IMR-90 (cell line): ENCODE measurements around the gene ADAMTS9. TPM values are rescaled to one million over a fixed set of nuclear protein-coding genes. Genes with fewer than 3 reads are reported as not detected.

Source experiments
- ATAC-seq: fragments of 200-7000 bp; cut with Tn5 transposase; 2 replicates; pipeline ENCODE4 v1.9.1; 2020; ENCODE audit warnings: low read depth, mild to moderate bottlenecking, moderate library complexity
- BruUV-seq: library from RNA; stranded (reverse); fragments of 400-500 nt; replicated peaks from 2 replicates; lab custom pipeline; 2021; lab: Mats Ljungman, UMichigan
- CTCF ChIA-PET: fragments of 300-600 bp; formaldehyde crosslinking; extraction: SDS; loops from one replicate; lab custom pipeline; 2021; ENCODE audit warnings: antibody characterized with exemption; lab: Yijun Ruan, JAX
- POLR2A ChIA-PET: fragments of 300-600 bp; sonication (Branson Sonifier 250); formaldehyde crosslinking; loops from one replicate; lab custom pipeline; 2022; ENCODE audit warnings: antibody characterized with exemption; ENCODE audit not compliant: unreplicated experiment; lab: Charles Lee
- DNase-seq: peaks from one replicate; pipeline ENCODE4 v3.0.0; 2013
- H2AFZ ChIP-seq: replicated peaks from 2 replicates; pipeline ENCODE3; 2013; ENCODE audit warnings: low read length, mild to moderate bottlenecking; ENCODE audit not compliant: poor library complexity
- H2AK5ac ChIP-seq: 2 replicates; pipeline ENCODE4 v1.6.1; 2013; ENCODE audit warnings: low read depth, low read length, inconsistent platforms
- H2AK9ac ChIP-seq: replicated peaks from 2 replicates; pipeline ENCODE3; 2013; ENCODE audit warnings: mild to moderate bottlenecking, low read depth, low read length, moderate library complexity; ENCODE audit not compliant: poor library complexity
- H2BK120ac ChIP-seq: 2 replicates; pipeline ENCODE4 v1.6.1; 2013; ENCODE audit warnings: low read depth, low read length, inconsistent platforms
- H2BK15ac ChIP-seq: 3 replicates; pipeline ENCODE4 v1.6.1; 2013; ENCODE audit warnings: low read depth, low read length, inconsistent platforms
- H2BK20ac ChIP-seq: 2 replicates; pipeline ENCODE4 v1.6.1; 2013; ENCODE audit warnings: low read depth, mild to moderate bottlenecking, inconsistent platforms, low read length, moderate library complexity
- H2BK5ac ChIP-seq: 2 replicates; pipeline ENCODE4 v1.6.1; 2013; ENCODE audit warnings: mild to moderate bottlenecking, low read depth, low read length, inconsistent platforms; ENCODE audit not compliant: poor library complexity, severe bottlenecking
- H3K14ac ChIP-seq: replicated peaks from 2 replicates; pipeline ENCODE4 v1.6.1; 2013; ENCODE audit warnings: low read depth, low read length, inconsistent platforms
- H3K18ac ChIP-seq: 2 replicates; pipeline ENCODE4 v1.6.1; 2013; ENCODE audit warnings: low read depth, low read length, control low read depth
- H3K23ac ChIP-seq: 2 replicates; pipeline ENCODE4 v1.6.1; 2013; ENCODE audit warnings: low read depth, low read length, inconsistent platforms
- H3K27ac ChIP-seq: 2 replicates; pipeline ENCODE4 v1.5.1; 2013; ENCODE audit warnings: mild to moderate bottlenecking, control low read depth, low read length; ENCODE audit not compliant: insufficient read depth
- H3K27me3 ChIP-seq: 2 replicates; pipeline ENCODE4 v1.6.1; 2013; ENCODE audit warnings: low read length; ENCODE audit not compliant: control insufficient read depth, insufficient read depth
- H3K36me3 ChIP-seq: 2 replicates; pipeline ENCODE4 v1.6.1; 2013; ENCODE audit warnings: low read length, mixed read lengths; ENCODE audit not compliant: control insufficient read depth, insufficient read depth
- H3K4ac ChIP-seq: 2 replicates; pipeline ENCODE4 v1.6.1; 2013; ENCODE audit warnings: low read depth, low read length, inconsistent platforms
- H3K4me1 ChIP-seq: 2 replicates; pipeline ENCODE4 v1.6.1; 2013; ENCODE audit warnings: low read length, mixed read lengths; ENCODE audit not compliant: control insufficient read depth, insufficient read depth
- H3K4me2 ChIP-seq: 2 replicates; pipeline ENCODE4 v1.6.1; 2013; ENCODE audit warnings: low read depth, mild to moderate bottlenecking, control low read depth, low read length, moderate library complexity
- H3K4me3 ChIP-seq: 2 replicates; pipeline ENCODE4 v1.5.1; 2013; ENCODE audit warnings: low read depth, mild to moderate bottlenecking, control low read depth, low read length, moderate library complexity; ENCODE audit not compliant: insufficient read depth
- H3K56ac ChIP-seq: 2 replicates; pipeline ENCODE4 v1.6.1; 2013; ENCODE audit warnings: low read length, inconsistent platforms; ENCODE audit not compliant: insufficient read depth; ENCODE audit errors: extremely low read depth
- H3K79me1 ChIP-seq, 2 experiments: 2 replicates each; pipeline ENCODE4 v1.6.1; 2013; ENCODE audit warnings: low read length in 2 of 2, inconsistent platforms in 1 of 2, low read depth in 1 of 2
- H3K9ac ChIP-seq: 2 replicates; pipeline ENCODE4 v1.6.1; 2013; ENCODE audit warnings: low read depth, low read length, control low read depth
- H3K9me1 ChIP-seq: 2 replicates; pipeline ENCODE4 v1.6.1; 2013; ENCODE audit warnings: low read length, inconsistent platforms; ENCODE audit not compliant: insufficient read depth
- H3K9me3 ChIP-seq: 2 replicates; pipeline ENCODE4 v1.6.1; 2013; ENCODE audit warnings: low read length; ENCODE audit not compliant: control insufficient read depth, insufficient read depth
- H4K20me1 ChIP-seq: 2 replicates; pipeline ENCODE4 v1.6.1; 2013; ENCODE audit warnings: low read length, inconsistent platforms; ENCODE audit not compliant: insufficient read depth
- H4K5ac ChIP-seq: 2 replicates; pipeline ENCODE4 v1.6.1; 2013; ENCODE audit warnings: mild to moderate bottlenecking, low read depth, low read length, control low read depth
- H4K8ac ChIP-seq, 2 experiments: 2 replicates each; pipeline ENCODE4 v1.6.1; 2013; ENCODE audit warnings: low read depth in 2 of 2, low read length in 2 of 2, control low read depth in 1 of 2, inconsistent platforms in 1 of 2
- H4K91ac ChIP-seq: 2 replicates; pipeline ENCODE4 v1.6.1; 2013; ENCODE audit warnings: low read depth, low read length, inconsistent platforms; ENCODE audit not compliant: insufficient read depth
- BHLHE40 ChIP-seq: fragments of 150-350 bp; IDR thresholded peaks from 2 replicates; pipeline ENCODE4 v1.6.1; 2016; ENCODE audit warnings: mild to moderate bottlenecking, low read depth, low read length
- CEBPB ChIP-seq: IDR thresholded peaks from 2 replicates; pipeline ENCODE4 v1.6.1; 2012; ENCODE audit warnings: low read depth, low read length, improper control_type of control experiment
- CHD1 ChIP-seq: IDR thresholded peaks from 2 replicates; pipeline ENCODE4 v1.6.1; 2012; ENCODE audit warnings: low read depth, low read length, improper control_type of control experiment
- FOS ChIP-seq: fragments of 150-350 bp; IDR thresholded peaks from 2 replicates; pipeline ENCODE4 v1.6.1; 2016; ENCODE audit warnings: low read depth, low read length
- MAFK ChIP-seq: IDR thresholded peaks from 2 replicates; pipeline ENCODE4 v1.6.1; 2012; ENCODE audit warnings: low read depth, low read length, improper control_type of control experiment
- MAZ ChIP-seq: IDR thresholded peaks from 2 replicates; pipeline ENCODE4 v1.6.1; 2012; ENCODE audit warnings: low read depth, mild to moderate bottlenecking, low read length, improper control_type of control experiment, moderate library complexity, borderline replicate concordance
- MXI1 ChIP-seq: IDR thresholded peaks from 2 replicates; pipeline ENCODE4 v1.6.1; 2012; ENCODE audit warnings: low read depth, mild to moderate bottlenecking, low read length, moderate library complexity, borderline replicate concordance
- NFE2L2 ChIP-seq: fragments of 150-350 bp; IDR thresholded peaks from 2 replicates; pipeline ENCODE4 v1.6.1; 2016; ENCODE audit warnings: low read depth, mild to moderate bottlenecking, low read length
- POLR2A ChIP-seq: IDR thresholded peaks from 2 replicates; pipeline ENCODE4 v1.6.1; 2012; ENCODE audit warnings: mild to moderate bottlenecking, low read depth, low read length
- RAD21 ChIP-seq: IDR thresholded peaks from 2 replicates; pipeline ENCODE4 v1.6.1; 2012; ENCODE audit warnings: low read length, improper control_type of control experiment
- RCOR1 ChIP-seq: IDR thresholded peaks from 2 replicates; pipeline ENCODE4 v1.6.1; 2012; ENCODE audit warnings: mild to moderate bottlenecking, low read length, improper control_type of control experiment; ENCODE audit not compliant: insufficient replicate concordance
- RFX5 ChIP-seq: IDR thresholded peaks from 2 replicates; pipeline ENCODE4 v1.8.0; 2012; ENCODE audit warnings: low read depth, mild to moderate bottlenecking, low read length, moderate library complexity
- SMC3 ChIP-seq: fragments of 150-350 bp; IDR thresholded peaks from 2 replicates; pipeline ENCODE4 v1.6.1; 2016; ENCODE audit warnings: low read depth, mild to moderate bottlenecking, antibody characterized with exemption, low read length, moderate library complexity
- WGBS, 2 experiments: methylation state at CpG; one replicate each; pipeline versions ENCODE4 v1.1.5 to v1.1.7; 2013; ENCODE audit warnings: missing lambda C conversion rate in 2 of 2; ENCODE audit not compliant: insufficient read length in 1 of 2; ENCODE audit errors: extremely low coverage in 2 of 2; 5-methylcytosine and 5-hydroxymethylcytosine counted together
- dilution Hi-C: fragments of 300-500 bp; cut with HindIII; formaldehyde crosslinking; loops from one replicate; pipeline ENCODE4 v1.14.3; 2018; ENCODE audit warnings: low sequenced_read_pairs; ENCODE audit not compliant: unreplicated experiment
- in situ Hi-C: fragments of 300-500 bp; cut with MboI; formaldehyde crosslinking; loops from 3 replicates; pipeline ENCODE4 v1.14.3; 2019; ENCODE audit warnings: low sequenced_read_pairs, inconsistent platforms, mixed read lengths
- intact Hi-C: fragments of 100-400 bp; cut with micrococcal nuclease; formaldehyde crosslinking; loops from 2 replicates; pipeline ENCODE4 v1.10.0; 2022
- polyA plus RNA-seq, 3 experiments: library from polyadenylated mRNA; depleted of rRNA; stranded (reverse); fragments of >200 nt; gene quantifications; 2 replicates each; pipeline ENCODE4 v1.2.3, GENCODE V29; 2012; ENCODE audit warnings: low replicate concordance in 1 of 3
- total RNA-seq: library from RNA; depleted of rRNA; stranded (reverse); fragments of >200 nt; gene quantifications from 2 replicates; pipeline ENCODE4 v1.2.3, GENCODE V29; 2012
- TF ChIP-seq, protein P1 (sequence below): fragments of 150-350 bp; IDR thresholded peaks from 2 replicates; pipeline ENCODE4 v1.6.1; 2016; ENCODE audit warnings: low read depth, mild to moderate bottlenecking, low read length, moderate library complexity, borderline replicate concordance
- TF ChIP-seq, protein P2 (sequence below): conservative IDR thresholded peaks from 2 replicates; pipeline ENCODE4 v1.5.1; 2012; ENCODE audit warnings: mild to moderate bottlenecking, low read depth, low read length, improper control_type of control experiment
- TF ChIP-seq, protein P3 (sequence below): fragments of 150-350 bp; IDR thresholded peaks from 2 replicates; pipeline ENCODE4 v1.6.1; 2017; ENCODE audit warnings: mild to moderate bottlenecking, antibody characterized with exemption, low read length, low read depth

ADAMTS9 gene
- total and polyA plus RNA-seq, 2 of the 4 experiments (the other 2 are of a cell fraction), result 0.55 to 1.1 TPM

DNA sequence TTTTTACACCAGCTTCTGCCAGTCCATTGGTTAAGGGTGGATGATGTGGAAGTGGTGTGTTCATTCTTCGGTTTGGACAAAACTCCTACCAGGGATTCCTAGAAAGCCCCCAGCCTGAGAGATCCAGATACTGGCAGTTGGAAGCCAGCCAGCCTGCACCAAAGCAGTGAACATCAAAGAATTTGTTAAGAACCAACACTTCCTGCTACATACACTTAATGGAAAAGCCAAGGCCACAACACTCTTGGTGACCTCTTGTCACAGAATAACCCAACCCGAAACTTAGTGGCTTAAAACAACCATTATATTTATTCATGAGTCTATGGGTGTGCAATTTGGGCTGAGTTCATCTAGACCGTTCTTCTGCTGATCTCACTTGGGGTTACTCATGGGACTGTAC is 42.9 kb upstream of the ADAMTS9 start:
- H3K9me3 ChIP-seq, result no peaks in the 10 kb centered on the region
- no peak overlapping the region for H3K4me2 ChIP-seq
- H2BK5ac ChIP-seq, result no peak overlapping the region
- no peaks in the 10 kb centered on the region for H3K27me3 ChIP-seq
- no peaks in the 10 kb centered on the region; a peak in 1 of 4 replicates for H3K79me1 ChIP-seq
- H3K4ac ChIP-seq, result no peak overlapping the region
- no peak overlapping the region for H3K56ac ChIP-seq
- no TSS peak for BruUV-seq
- H2BK15ac ChIP-seq, result no peak overlapping the region
- no peaks in the 10 kb centered on the region for H3K36me3 ChIP-seq
- TF ChIP-seq POLR2A, result no peak
- TF ChIP-seq RFX5, result no peak
- TF ChIP-seq SMC3, result no peak
- TF ChIP-seq MXI1, result no peak
- TF ChIP-seq, protein P1, sequence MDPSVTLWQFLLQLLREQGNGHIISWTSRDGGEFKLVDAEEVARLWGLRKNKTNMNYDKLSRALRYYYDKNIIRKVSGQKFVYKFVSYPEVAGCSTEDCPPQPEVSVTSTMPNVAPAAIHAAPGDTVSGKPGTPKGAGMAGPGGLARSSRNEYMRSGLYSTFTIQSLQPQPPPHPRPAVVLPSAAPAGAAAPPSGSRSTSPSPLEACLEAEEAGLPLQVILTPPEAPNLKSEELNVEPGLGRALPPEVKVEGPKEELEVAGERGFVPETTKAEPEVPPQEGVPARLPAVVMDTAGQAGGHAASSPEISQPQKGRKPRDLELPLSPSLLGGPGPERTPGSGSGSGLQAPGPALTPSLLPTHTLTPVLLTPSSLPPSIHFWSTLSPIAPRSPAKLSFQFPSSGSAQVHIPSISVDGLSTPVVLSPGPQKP, result no peak
- no peak for TF ChIP-seq MAFK
- no peak for TF ChIP-seq CHD1
- TF ChIP-seq CEBPB, result no peak
- TF ChIP-seq, protein P2, sequence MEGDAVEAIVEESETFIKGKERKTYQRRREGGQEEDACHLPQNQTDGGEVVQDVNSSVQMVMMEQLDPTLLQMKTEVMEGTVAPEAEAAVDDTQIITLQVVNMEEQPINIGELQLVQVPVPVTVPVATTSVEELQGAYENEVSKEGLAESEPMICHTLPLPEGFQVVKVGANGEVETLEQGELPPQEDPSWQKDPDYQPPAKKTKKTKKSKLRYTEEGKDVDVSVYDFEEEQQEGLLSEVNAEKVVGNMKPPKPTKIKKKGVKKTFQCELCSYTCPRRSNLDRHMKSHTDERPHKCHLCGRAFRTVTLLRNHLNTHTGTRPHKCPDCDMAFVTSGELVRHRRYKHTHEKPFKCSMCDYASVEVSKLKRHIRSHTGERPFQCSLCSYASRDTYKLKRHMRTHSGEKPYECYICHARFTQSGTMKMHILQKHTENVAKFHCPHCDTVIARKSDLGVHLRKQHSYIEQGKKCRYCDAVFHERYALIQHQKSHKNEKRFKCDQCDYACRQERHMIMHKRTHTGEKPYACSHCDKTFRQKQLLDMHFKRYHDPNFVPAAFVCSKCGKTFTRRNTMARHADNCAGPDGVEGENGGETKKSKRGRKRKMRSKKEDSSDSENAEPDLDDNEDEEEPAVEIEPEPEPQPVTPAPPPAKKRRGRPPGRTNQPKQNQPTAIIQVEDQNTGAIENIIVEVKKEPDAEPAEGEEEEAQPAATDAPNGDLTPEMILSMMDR, result no peak
- TF ChIP-seq, protein P3, sequence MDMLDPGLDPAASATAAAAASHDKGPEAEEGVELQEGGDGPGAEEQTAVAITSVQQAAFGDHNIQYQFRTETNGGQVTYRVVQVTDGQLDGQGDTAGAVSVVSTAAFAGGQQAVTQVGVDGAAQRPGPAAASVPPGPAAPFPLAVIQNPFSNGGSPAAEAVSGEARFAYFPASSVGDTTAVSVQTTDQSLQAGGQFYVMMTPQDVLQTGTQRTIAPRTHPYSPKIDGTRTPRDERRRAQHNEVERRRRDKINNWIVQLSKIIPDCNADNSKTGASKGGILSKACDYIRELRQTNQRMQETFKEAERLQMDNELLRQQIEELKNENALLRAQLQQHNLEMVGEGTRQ, result no peak
- TF ChIP-seq BHLHE40, result no peak
- no peak for TF ChIP-seq MAZ
- no peak for TF ChIP-seq RCOR1
- no peak for TF ChIP-seq RAD21
- no peak for TF ChIP-seq FOS
- TF ChIP-seq NFE2L2, result no peak
- no CpG with 5 or more reads among the region's 3 CpGs for WGBS, 2 experiments
- no peak overlapping the region for H3K14ac ChIP-seq
- no peaks in the 10 kb centered on the region for H3K4me1 ChIP-seq
- no peak overlapping the region for H3K23ac ChIP-seq
- ATAC-seq, result no peak
- H3K9ac ChIP-seq, result no peak overlapping the region
- H3K4me3 ChIP-seq, result no peak overlapping the region
- H4K8ac ChIP-seq, result no peak overlapping the region
- no peak for DNase-seq
- H3K18ac ChIP-seq, result no peak overlapping the region
- no peaks in the 10 kb centered on the region for H4K20me1 ChIP-seq
- H2AFZ ChIP-seq, result no peak overlapping the region
- H4K5ac ChIP-seq, result no peak overlapping the region
- POLR2A ChIA-PET, result no interaction called here
- H2AK5ac ChIP-seq, result no peak overlapping the region
- H4K91ac ChIP-seq, result no peak overlapping the region
- in situ Hi-C loops (no loop called here), dilution Hi-C loops (no loop called here), intact Hi-C loops (no loop called here)
- no peak overlapping the region for H2BK120ac ChIP-seq
- no peak overlapping the region for H3K27ac ChIP-seq
- no peak overlapping the region for H2BK20ac ChIP-seq
- H3K9me1 ChIP-seq, result no peaks in the 10 kb centered on the region
- CTCF ChIA-PET, result interaction anchor here (0.5 kb wide), 1 partner anchor 80 kb away, joined by 3 read pairs; no protein-coding TSS in a partner anchor
- no peak overlapping the region for H2AK9ac ChIP-seq
